Stimulated activated CD4-positive, alpha-beta T cell treated with anti-CD3 and anti-CD28 coated beads, Interleukin-1b, Interleukin-23, amount 100 ng/mL, for 1 hour (primary cell): ENCODE measurements around the gene PPM1F.

Experiments used
- DNase-seq, 2 donors: peaks; one replicate each; pipeline ENCODE4 v3.0.0-alpha.2; 2020; ENCODE audit warnings: low read depth in 2 of 2

The PPM1F gene

DNA sequence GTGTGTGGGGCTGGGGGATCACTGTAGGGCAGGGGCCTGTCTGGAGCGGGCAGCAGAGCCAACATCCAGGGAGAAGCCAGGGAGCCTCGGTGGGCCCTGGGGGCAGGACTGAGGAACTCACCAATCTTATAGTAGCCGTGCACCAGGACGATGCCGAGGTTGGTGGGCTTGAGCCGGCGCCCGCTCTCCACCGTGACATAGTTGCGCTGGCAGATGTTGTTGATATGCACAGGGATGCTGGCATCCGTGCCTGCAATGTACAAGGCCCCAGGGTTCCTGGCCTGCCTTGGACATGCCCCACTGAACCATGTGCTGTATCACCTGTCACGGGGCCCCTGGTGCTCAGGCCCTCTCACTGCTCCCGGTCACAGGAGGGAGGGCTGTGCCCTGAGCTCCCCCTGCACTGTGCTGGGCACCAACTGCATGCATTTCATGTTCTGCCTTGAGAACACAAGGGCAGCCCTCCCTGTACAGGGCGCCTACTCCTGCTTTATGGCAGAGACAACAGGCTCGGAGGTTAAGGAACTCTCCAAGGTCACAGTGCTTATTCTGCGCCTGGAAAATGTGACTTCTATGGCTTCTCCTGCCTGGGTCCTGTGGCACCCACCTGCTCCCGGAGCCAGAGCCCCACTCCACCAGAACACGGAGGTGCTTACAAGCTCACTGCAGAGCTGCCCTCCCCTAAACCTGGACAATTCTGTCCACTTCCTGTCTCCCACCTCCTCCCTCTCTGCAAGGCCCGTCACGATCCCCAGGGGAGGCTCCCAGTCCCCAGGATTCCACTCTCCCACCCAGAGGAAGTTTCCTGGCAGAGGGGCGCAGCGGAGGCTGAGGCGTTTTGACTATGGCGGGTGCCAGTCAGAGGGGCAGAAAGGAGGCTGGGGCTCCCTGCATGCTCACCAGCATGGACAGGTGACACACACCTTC is 7.8 kb upstream of the PPM1F start:
- DNase-seq: no peak

DNA sequence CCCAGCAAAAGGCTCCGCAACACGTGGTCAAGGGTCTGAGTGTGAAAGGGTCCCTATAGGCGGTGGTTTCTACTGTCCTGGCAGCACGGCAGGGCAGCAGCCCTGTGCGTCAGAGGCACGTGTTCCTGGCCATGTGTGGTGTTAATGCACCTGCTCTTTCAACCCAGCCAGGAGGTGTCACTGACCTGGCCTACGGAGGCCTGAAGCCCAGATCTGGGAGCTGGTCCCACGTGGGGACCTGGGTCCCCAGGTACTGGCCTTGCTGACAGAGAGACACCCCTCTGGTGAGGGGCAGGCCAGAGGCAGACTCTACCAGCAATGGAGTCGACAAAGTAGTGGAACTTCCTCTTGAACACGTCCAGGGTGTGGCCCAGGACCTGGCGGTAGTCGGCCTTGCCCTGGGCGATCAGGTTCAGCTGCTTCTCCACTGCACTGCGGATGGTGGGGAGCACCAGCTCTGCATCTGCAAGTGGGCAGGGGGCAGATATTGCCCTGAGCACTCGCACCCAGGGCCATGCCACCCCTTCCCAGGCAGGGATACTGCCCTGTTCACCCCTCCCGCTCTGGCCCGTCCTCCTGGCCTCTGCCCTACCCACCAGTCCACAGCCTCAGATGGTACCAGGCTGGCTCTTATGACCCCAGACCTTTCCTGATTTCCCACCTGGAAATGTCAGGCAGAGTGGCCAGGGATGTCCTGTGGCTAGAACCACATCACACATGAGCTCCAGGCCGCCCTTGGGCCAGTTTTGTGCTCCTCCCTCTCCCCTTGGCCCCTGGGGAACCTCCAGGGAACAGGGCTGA is 6.8 kb upstream of the PPM1F start:
- no peak for DNase-seq

GRCh38 chr22:21958360-21959273 is 6.0 kb upstream of the PPM1F start:
- DNase-seq: no peak

GRCh38 chr22:21951931-21952465 is 650 bp downstream of the PPM1F start:
- no peak for DNase-seq

DNA sequence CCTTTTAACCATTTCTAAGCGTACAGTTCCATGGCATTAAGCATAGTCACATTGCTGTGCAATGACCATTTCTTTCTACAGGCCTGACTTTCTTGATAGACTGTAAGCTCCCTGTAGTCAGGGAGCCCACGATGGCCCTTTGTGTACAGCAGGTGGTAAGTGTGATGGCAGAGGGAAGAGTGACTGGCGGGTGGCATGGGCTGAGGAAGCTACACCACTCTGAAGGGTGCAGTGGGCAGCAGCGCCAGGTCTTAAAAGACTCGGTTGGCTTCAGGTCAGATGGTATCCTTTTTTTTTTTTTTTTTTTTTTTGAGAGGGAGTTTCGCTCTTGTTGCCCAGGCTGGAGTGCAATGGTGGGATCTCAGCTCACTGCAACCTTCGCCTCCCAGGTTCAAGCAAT is 1.6 kb downstream of the PPM1F start:
- no peak for DNase-seq

DNA sequence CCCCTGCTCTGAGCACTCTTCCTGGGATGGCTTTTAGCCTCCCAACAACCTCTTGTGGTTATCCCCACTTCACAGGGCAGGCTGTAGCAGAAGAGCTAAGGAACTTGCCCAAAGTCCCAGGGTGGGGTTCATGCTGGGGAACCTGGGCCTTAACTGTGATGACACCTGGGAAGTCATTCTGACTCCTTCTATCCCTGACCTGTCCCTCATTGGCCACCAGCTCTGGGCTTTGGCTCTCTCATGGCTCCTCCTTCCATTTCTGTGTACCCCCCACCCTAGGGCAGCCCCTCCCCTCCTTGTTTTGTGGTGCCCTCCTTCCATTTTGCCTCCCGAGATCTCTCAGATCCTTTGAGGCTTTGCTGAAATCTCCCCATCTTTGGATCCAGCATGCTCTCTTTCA is 2.7 kb downstream of the PPM1F start:
- DNase-seq: no peak

DNA sequence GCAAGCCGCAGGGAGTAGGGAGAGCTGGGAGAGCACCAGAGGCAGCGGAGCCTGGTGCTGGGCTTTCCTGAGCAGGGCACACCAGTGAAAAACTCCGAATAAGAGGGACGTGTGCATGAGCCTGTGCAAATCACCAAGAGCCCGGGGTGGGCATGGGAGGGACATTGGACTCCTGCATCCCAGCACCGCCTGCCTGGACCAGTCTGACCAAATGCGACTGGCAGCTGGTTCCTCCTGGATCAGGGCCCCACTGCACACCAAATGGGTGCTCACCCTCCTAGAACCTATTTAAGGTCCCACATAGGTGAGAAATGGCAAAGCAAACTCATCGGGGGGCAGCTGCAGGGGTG is 3.1 kb downstream of the PPM1F start:
- no peak for DNase-seq

DNA sequence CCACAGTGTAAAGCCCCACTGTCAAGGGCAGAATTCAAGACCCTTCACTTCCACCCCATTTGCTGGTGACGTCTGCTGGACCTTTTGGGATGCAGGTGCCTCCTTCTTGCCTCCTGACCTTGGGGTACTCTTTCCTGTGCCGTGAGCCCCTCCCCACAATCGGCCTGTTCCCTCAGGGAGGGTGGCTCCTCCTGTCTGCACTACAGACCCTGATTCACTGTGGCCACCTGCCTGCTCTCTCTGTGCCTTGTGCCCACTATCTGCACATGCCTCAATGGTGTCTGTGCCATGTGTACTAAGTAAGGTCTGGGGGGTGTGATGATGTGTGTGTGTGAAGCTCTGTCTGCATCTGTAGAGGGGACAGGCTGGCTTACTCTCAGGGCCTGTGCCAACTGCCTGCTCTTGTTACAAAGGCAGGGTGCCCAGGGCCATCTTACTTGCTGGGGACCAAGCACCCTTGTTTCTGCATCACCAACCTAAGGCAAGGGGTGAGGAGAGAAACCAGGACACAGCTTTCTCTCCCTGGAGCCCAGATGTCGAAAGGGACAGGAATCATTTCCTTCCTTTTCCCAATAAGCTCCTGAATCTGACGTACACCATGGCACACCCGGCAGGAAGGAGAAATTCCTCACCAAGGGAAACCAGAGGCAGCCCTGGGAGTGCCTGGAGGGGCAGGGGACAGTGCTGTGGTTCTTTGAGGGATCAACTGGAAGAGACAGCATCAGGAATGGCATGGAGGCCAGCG is 3.7 kb downstream of the PPM1F start:
- no peak for DNase-seq

DNA sequence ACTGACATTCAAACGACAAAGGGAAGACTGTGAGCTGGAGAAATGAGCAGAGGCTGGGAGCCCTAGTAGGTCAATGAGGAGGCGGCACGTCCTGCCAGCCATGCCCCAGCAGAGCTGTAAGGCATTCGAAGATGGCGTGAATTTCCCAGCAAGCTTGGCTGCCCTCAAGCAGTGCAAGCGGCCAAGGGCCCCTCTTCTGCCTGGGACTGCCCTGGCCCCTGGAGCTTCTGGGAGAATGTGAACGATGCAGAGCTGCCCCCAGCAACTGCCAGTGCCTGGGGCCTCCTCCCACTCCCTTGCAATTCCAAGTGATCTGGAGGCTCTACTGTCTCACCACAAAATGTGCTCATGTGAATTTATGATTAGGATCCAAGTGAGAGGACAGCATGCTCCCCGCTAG is 4.3 kb downstream of the PPM1F start:
- no peak for DNase-seq

DNA sequence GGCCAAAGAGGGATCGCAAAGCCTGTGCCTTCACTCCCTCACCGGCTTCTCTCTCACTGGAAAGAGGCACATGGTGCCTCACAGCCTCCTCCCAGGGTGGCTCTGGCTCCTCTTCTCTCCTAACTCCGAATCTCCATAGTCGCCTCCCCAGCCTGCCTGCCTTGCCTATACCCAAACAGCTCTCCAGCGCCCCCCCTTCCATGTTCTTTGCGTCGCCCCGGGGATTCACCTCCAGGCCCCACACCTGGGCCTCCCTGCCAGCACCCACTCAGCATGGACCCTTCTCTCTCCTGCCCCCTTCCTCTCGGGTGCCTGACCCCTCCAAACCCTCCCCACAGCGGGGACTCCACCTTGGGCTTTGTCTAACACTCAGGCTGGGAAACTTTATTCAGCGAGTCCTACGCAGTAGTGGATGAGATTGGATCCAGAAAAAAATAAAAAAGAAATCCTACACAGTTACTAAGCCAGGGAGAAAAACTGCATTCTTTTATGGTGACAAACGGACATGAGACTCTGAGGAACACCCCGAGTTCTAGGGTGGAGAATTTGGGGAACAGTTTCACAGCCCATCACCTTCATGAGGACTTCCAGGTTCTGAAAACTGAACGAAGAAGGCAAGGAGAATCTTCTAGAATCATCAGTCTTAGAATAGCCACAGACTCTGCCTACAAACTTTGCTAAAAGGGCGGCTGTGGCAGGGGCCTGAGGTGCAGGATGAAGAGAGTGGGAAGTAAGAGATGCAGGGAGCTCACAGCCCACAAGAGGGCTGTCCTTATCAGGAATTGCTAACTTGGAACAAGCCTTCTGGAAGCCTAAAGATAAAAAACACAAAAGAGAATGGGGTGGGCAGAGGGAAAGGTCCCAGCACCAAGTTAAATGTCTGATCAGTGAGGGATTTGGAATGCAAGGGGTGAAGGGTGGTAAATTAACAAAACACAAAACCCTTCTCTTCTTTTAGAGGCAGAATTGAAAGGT is 5.3 kb downstream of the PPM1F start:
- DNase-seq: no peak

GRCh38 chr22:21946262-21946925 is 6.3 kb downstream of the PPM1F start:
- no peak for DNase-seq

GRCh38 chr22:21945453-21946261 is 7.0 kb downstream of the PPM1F start:
- no peak for DNase-seq

DNA sequence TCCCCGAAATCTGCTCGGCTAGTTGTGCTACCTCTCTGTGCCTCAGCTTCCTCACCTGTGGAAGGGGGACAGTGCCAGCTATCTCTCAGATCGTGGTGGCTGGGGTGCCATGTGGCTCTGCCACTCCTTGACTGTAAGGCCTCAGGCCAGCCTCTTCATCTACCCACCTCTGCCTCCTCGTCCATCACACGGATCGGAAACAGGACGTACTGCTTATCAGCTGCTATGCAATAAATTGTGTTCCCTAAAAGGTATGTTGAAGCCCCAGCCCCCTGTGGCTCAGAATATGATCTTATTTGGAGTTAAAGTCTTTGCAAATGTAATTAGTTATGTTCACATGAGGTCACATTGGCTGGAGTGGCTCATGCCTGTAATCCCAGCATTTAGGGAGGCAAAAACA is 7.8 kb downstream of the PPM1F start:
- no peak for DNase-seq

- no peak for DNase-seq
Measured at GRCh38 chr22:21943571-21944448, 8.8 kb downstream of the PPM1F start.

DNA sequence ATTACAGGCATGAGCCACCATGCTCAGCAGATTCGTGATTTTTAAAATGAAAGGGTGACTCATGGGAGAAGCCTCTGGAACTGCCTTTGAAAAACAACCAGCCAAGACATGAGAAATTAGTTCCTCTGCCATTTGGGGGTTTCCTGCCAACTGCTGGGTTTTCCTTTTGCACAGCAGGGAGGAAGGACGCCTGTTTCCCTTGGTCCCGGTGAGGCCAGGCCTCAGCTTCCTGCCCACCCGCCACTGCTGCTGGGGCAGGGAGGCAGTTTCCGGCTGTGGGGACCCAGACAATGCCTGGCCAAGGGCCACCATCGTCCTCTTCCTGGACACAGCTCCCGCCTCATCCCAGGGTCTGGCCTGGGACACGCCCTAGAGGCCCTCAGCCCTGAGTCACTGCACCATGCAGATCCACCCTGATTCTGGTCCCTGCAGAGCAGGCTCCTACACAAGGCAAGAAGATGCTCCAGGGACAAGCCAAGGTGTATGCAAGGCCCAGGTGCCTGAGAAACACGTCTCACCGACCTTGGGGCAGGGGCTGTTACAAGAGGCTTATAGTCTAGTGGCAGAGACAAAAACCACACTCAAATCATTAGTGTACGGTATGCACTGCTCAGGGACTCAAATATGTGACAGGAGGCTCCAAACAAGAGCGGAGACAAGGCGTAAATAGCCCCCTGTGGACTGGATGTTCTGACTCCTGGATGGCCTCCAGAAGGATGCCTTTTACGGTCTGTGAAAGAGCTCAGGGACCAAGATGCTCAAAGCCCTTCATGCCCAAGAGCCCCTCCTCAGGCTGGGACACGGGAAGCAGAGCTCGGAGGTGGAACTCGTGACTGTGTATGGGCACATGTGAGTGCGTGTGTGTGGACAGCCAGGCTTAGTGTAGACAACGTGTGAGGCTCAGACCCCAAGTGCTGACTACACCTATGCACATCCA is 10.0 kb downstream of the PPM1F start:
- no peak for DNase-seq

DNA sequence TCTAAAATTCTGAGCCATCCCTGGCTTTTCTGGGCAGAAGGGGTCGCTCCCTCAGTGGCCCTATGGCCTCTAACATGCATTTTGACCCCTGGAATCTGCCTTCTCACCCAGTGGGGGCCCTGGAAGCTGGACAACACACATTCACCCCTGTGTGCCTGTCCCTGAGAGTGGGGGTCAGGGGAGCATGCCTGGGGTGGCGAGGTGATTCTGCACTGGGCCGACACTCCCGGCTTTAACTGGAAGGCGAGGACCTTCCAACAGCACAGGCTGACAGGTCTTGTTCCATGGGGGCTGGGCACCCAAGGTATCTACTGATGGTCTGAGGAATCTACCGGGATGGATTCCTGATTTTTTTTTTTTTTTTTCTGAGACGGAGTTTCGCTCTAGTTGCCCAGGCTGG is 10.7 kb downstream of the PPM1F start:
- DNase-seq: no peak
